GM12878 (cell line): ENCODE data around the gene KPNA4.

Source experiments
- BHLHE40 ChIP-seq, 2 experiments: fragments of 450-650 bp in 1 of 2; IDR thresholded peaks; 2 replicates each; pipeline ENCODE4 v1.6.1; 2011 to 2017; ENCODE audit warnings: low read depth in 2 of 2, borderline replicate concordance in 1 of 2, improper control_type of control experiment in 1 of 2, low read length in 1 of 2, mild to moderate bottlenecking in 1 of 2
- CTCF ChIP-seq, 3 experiments: IDR thresholded peaks in 2 of 3; conservative IDR thresholded peaks in 1 of 3; 2 replicates each; pipeline ENCODE4 v1.5.1; 2011; ENCODE audit warnings: low read depth in 3 of 3, low read length in 3 of 3, mild to moderate bottlenecking in 3 of 3, control low read depth in 2 of 3, moderate library complexity in 2 of 3, inconsistent platforms in 1 of 3, mixed read lengths in 1 of 3; ENCODE audit not compliant: control insufficient read depth in 2 of 3, insufficient read depth in 1 of 3; ENCODE audit errors: extremely low read depth in 1 of 3
- E2F8 ChIP-seq: fragments of 450-650 bp; IDR thresholded peaks from 2 replicates; pipeline ENCODE4 v1.6.1; 2018; ENCODE audit warnings: mild to moderate bottlenecking, low read depth, moderate library complexity; ENCODE audit not compliant: partially characterized antibody
- EGR1 ChIP-seq, 2 experiments: IDR thresholded peaks; 1 replicate in 1 of 2; 2 replicates in 1 of 2; pipeline ENCODE4 v1.6.1; 2011 to 2012; ENCODE audit warnings: low read depth in 2 of 2, low read length in 2 of 2, borderline replicate concordance in 1 of 2, mild to moderate bottlenecking in 1 of 2, moderate library complexity in 1 of 2
- ELK1 ChIP-seq: IDR thresholded peaks from 2 replicates; pipeline ENCODE4 v1.6.1; 2012; ENCODE audit warnings: low read depth, low read length, improper control_type of control experiment
- GABPA ChIP-seq: IDR thresholded peaks from 2 replicates; pipeline ENCODE4 v1.6.1; 2014; ENCODE audit warnings: antibody characterized with exemption, low read depth, mild to moderate bottlenecking, inconsistent platforms
- KLF5 ChIP-seq: fragments of 450-650 bp; IDR thresholded peaks from 2 replicates; pipeline ENCODE4 v1.6.1; 2014; ENCODE audit warnings: mild to moderate bottlenecking; ENCODE audit not compliant: partially characterized antibody
- MXI1 ChIP-seq: fragments of 150-350 bp; IDR thresholded peaks from 2 replicates; pipeline ENCODE4 v1.6.1; 2011; ENCODE audit warnings: low read depth, mild to moderate bottlenecking, inconsistent platforms, low read length, improper control_type of control experiment
- PAX5 ChIP-seq: IDR thresholded peaks from 2 replicates; pipeline ENCODE4 v1.6.1; 2011; ENCODE audit warnings: low read depth, low read length, borderline replicate concordance
- POLR2A ChIP-seq: IDR thresholded peaks from 2 replicates; pipeline ENCODE4 v1.6.1; 2011; ENCODE audit warnings: low read depth, mild to moderate bottlenecking, low read length
- RAD21 ChIP-seq: IDR thresholded peaks from 2 replicates; pipeline ENCODE4 v1.6.1; 2011; ENCODE audit warnings: mild to moderate bottlenecking, low read depth, low read length, moderate library complexity; ENCODE audit not compliant: insufficient read depth
- SIN3A ChIP-seq: IDR thresholded peaks from 2 replicates; pipeline ENCODE4 v1.6.1; 2012; ENCODE audit warnings: low read depth, low read length, improper control_type of control experiment
- SRF ChIP-seq, 2 experiments: IDR thresholded peaks; 2 replicates each; pipeline ENCODE4 v1.6.1; 2011; ENCODE audit warnings: low read depth in 2 of 2, low read length in 2 of 2, mild to moderate bottlenecking in 1 of 2, moderate library complexity in 1 of 2

- TF ChIP-seq POLR2A, result no peak
- no peak for TF ChIP-seq CTCF (IDR thresholded peaks at IDR 0.05 in 2 of 3, conservative IDR thresholded peaks at IDR 0.05 in 1 of 3; ENCODE audit: control insufficient read depth in 2 of 3, extremely low read depth in 1 of 3, insufficient read depth in 1 of 3, low read depth in 3 of 3, low read length in 3 of 3)
- no peak for TF ChIP-seq RAD21
- TF ChIP-seq MXI1, result no peak
- no peak for TF ChIP-seq GABPA
- no peak for TF ChIP-seq KLF5
- TF ChIP-seq E2F8, result no peak
- TF ChIP-seq ELK1, result no peak
- TF ChIP-seq SRF (IDR thresholded peaks at IDR 0.05; ENCODE audit: low read depth in 2 of 2, low read length in 2 of 2), result no peak
- no peak for TF ChIP-seq SIN3A
- TF ChIP-seq BHLHE40 (IDR thresholded peaks at IDR 0.05; ENCODE audit: borderline replicate concordance in 1 of 2, low read depth in 2 of 2, low read length in 1 of 2), result no peak
- no peak for TF ChIP-seq EGR1 (IDR thresholded peaks at IDR 0.05; ENCODE audit: borderline replicate concordance in 1 of 2, low read depth in 2 of 2, low read length in 2 of 2)
- TF ChIP-seq PAX5, result no peak
These were observed 2.4 kb upstream of the KPNA4 start for GRCh38 chr3:160567774-160568173.
